ENCODE data around the gene CD209.
"Not testable (repeated sequence)": the region's sequence is repeated elsewhere in the genome, so short reads cannot be mapped to it uniquely, and the experiment has no call there.

Gene CD209, protein sequence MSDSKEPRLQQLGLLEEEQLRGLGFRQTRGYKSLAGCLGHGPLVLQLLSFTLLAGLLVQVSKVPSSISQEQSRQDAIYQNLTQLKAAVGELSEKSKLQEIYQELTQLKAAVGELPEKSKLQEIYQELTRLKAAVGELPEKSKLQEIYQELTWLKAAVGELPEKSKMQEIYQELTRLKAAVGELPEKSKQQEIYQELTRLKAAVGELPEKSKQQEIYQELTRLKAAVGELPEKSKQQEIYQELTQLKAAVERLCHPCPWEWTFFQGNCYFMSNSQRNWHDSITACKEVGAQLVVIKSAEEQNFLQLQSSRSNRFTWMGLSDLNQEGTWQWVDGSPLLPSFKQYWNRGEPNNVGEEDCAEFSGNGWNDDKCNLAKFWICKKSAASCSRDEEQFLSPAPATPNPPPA

DNA sequence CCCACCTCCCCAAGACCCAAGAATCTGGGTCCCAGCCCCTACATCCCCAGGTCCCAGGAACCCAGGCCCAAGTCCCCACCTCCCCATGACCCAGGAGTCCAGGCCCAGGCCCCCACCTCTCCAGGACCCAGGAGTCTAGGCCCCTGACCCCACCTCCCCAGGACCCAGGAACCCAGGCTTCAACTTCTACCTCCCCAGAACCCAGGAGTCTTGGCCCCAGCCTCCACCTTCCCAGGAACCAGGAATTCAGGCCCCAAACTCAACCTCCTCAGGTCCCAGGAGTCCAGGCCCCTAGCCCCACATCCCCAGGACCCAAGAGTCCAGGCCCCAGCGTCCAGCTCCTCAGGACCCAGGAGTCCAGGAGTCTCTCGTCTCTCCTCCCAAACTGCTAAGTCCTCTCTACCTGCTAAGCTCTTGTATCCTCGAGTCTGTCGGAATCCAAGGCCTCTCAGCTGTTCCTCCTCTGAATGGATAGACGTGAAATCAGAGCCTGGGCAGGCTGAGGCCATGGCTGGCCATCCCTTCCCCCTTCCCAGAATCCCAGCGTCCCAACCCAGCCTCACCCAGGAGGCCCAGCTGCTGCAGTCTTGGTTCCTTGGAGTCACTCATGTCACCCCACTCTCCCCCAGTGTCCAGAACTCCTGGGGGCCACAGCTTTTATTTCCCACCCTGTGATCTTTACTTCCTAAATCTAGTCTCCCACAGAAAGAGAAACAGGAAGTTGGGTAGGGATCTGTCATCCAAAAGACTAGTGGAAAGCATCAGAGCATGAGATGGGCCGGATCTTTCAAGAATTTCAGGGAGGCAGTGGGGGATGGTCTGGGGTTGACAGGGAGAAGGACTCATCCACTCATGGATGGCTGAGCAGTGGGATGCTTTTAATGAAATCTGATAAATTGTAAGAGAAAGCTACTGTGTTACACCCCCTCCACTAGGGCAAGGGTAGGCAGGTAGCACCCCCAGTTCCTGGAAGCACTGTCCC, at the start of gene CD209:
Gene CD209 (minus strand): TSS at position 632 of the 982 bp plus-strand sequence. CDS start 23 bp downstream, at position 609.
- no peak for DNase-seq

DNA sequence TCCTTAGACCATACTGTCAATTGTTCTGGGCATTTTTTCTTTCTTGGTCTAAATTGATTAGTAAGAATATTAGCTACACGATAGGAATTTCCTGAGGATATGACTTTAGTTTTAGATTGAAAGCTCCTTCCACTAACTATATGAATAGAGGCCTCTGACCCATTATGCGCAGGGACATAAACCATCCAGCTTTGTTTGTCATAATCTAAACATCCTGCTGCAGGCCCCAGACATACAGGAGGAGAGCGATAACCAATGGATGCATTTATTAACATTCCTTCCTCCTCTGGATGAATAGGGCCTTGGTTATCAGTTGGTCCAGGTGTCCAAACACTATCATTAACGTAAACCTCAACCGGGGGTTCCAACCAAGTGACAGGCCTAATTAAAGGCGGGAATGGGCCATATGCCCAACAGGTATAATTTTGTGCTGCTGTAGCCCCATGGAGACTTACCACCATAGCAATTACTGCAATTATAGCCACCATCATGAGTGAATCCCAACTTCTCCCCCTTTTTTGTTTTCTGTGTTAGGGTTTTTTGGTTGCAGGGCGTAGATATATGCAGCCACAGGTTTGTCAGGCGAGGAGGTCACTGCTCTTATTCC, 48.3 kb upstream of the CD209 start:
- no peak for DNase-seq

DNA sequence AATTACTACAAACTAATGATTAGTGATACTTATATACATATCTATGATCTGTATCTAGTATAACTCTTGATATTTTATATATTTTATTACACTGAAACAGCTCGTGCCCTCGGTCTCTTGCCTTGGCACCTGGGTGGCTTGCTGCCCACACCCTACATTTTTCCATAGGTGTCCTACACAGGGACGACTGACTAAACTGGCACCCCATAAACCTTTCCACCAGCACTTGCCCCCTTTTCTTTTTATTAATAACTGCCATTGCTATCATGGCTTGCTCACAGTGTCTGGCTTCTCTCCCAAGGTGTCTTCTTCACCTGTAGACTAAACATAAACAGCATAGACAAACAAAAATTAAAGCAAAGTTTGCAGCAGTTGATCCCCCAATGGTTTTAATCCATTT, 46.2 kb upstream of the CD209 start:
- DNase-seq: no peak

DNA sequence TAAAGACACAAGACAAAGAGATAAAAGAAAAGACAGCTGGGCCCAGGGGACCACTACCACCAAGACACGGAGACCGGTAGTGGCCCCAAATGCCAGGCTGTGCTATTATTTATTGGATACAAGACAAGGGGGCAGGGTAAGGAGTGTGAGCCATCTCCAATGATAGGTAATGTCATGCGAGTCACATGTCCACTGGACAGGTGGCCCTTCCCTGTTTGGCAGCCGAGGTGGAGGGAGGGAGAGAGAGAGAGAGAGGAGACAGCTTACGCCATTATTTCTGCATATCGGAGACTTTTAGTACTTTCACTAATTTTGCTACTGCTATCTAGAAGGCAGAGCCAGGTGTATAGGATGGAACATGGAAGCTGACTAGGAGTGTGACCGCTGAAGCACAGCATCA, 45.4 kb upstream of the CD209 start:
- not testable (repeated sequence) for DNase-seq

DNA sequence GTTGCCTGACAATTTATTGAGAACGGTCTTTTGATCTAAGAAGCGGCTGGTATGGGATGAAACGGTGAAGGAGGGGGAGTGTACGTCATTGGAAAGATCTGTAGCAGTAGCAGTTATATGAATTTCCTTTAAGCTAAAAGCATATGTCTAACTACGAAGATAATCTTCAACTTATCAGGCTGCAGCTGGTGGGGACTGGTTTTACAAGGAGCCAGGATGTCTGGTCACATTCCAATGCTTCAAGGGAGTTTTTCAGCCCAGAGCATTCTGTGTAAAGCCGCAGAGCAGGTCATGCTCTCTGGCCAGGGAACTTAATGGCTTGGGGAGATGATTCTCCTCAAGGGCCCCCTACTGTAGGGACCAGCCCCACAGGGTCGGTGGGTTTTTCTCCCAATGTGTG, 44.9 kb upstream of the CD209 start:
- no peak for DNase-seq

DNA sequence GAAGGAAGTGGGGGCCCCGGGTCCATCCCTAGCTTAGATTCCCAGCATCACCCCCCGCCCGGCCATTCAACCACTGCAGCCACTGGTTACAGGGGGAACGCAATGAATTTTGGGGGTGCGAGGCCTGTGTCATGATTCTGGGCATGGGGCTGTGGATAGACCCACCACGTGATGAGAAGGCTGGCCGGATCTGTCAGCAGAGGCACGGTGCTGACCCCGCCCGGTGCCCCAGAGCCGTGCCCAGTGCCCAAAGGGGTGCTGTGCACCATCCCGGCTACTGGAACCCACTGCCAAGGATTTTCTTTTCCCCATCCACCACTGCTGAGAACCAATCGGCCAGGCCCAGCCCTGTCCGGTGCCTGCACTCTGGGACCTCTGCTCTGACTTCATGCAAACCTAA, 43.1 kb upstream of the CD209 start:
- no peak for DNase-seq

DNA sequence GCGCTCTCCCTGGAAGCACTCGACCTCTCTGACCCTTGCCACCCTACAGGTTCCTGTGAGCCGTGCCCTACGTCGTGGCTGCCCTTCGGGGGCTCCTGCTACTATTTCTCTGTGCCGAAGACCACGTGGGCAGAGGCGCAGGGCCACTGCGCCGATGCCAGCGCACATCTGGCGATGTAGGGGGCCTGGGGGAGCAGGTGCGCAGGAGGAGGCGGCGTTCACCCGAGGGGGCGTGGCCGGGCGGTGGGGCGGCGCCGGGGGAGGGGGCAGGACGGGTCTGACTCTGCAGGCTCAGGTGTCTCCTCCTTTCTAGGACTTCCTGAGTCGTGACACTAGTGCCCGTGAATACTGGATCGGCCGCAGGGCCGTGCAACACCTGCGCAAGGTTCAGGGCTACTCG, 42.1 kb upstream of the CD209 start:
- peak; percentile 68 for DNase-seq

DNA sequence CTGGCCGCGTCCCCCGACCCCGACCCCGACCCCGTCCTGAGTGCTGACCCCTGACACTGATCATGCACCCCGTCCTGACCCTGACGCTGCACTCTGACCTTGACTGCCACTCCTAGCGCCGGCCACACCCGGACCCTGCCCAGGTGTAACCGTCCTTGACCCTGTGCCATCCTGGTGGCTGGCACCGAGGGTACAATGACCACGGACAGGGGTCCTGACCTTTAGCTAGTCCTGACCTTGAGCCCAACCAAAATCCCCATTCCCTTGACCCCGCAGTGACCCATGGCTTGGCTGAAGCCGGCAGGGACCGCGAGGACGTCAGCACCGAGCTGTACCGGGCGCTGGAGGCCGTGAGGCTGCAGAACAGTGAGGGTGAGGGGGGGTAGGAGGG, 41.6 kb upstream of the CD209 start:
- DNase-seq: no peak

DNA sequence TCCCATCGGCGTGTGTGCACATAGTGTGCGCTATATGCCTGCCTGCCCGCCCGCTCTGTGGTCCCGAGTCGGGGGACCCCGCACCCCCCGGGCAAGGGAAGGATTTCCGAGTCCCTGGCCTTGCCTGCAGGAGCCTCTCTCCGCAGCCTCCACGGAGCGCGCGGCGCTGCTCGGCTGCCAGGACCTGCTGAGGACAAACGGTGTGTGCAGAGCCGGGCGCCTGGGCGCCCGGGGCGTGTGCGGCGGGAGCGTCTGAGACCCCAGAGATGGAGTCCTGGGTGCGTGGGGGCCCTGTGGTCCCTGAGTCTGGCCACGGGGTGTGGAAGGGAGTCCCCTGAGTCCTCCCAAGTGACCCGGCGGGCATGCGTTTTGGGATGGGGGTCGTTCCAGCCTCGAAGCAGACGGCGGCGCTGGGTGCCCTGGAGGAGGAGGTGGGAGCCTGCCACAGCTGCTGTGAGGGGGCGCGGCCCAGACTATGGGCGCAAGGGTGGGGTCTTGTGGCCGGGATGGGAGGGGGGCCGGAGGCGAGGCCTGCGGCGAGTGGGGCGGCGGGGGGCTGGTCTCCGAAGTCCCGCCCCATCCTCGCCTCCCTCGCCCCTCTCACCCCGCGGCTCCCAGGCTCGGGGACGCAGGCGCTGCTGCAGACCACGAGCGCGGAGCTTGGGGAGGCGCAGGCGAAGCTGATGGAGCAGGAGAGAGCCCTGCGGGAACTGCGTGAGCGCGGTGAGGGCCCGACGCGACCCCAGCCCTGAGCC, 41.0 kb upstream of the CD209 start:
- peak; percentile 7 for DNase-seq

DNA sequence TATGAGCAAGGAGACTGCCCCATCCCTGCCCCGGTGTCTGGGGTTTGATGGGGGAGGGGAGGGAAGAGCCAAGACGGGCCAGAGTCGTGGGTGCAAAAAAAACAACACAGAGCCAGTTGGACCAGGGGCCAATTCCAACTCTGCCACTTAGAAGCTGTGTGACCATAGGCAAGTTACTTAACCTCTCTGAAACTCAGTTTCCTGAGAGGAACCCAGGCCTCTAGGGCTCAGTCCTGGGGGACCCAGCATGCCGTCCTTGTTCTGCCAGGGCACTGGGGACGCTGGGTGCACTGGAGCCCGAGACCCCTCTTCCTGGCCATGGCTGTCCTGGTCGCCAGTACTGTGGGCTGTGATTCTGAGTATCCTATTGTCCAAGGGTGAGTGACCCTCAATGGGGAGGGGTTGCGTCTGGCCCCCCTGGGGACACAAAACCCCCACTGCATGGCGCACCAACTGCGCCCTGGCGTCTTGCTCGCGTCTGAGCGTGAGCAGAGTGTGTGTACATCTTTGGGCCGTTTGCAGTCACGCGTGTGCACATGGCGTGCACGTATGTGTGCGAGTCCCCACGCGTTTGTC, 40.4 kb upstream of the CD209 start:
- no peak for DNase-seq

DNA sequence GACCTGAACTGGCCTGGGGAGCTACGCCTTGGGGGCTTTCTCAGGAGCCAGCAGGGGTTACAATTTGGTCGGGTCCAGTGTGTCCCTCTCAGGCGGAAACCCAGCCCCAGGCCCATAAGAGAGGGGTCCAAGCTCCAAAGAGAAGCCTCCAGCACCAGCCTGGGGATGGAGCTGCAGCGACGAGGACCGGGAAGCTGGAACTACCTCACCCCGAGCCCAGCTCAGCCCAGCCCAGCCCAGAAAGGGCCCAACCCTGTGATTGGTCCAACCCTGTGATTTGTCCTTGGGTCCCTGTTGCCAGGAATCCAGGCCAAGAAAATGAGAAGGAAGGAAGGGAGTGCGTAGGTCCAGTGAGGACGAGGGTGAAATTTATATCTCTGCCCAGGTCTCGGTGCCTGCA, 39.8 kb upstream of the CD209 start:
- no peak for DNase-seq

DNA sequence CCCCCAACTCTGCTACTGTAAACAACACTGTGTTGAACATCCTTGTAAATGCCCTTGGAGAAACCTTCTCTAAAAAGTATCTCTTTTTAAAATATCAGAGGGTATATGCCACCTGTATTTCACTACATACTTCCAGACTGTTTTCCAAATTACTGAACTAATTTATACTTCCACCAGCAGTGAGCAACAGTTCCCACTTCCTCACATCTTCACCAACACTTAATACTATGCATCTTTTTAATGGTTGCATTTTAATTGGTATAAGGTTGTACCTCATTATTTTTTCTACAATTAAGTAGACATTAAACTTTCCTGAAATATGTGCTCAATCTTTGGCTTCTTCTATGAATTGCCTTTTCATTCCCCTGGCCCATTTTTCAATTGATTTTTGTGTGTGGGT, 37.5 kb upstream of the CD209 start:
- no peak for DNase-seq

DNA sequence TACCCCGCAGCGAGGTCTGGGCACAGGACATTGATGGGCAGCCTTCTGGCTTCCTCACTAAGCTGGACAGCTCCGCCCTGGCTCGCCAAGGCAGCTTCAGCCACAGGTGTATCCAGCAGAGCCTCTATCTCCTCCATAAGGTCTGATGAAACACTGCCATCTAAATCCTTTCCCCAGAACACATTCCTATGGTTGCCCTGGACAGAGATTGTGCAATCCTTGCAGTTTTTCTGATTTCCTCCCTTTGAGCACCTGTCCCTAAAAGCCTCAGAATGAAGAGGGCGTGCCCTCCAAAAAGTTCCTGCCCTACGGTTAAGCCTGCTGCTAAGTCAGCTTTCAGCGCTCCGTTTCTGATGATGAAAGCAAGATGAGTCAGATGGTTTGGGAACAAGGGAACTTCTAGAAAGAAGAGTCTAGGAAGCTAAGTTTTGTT, 36.7 kb upstream of the CD209 start:
- no peak for DNase-seq

DNA sequence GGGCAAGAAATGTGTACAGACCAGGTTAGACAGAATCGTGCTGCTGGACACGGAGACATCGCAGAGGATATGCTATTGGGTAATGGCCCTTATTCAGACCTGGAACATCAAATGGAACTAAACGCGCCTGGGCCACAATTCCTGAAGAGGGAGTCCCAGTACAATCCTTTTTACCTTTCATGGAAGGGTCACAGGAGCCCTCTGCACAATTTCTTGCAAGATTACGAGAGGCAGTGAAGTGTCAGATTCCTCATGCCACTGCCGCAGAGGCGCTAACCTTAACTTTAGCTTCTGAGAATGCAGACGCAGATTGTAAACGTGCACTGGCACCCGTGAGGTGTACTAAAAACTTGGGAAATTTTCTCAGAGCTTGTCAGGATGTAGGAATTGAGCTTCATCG, 33.8 kb upstream of the CD209 start:
- no peak for DNase-seq

DNA sequence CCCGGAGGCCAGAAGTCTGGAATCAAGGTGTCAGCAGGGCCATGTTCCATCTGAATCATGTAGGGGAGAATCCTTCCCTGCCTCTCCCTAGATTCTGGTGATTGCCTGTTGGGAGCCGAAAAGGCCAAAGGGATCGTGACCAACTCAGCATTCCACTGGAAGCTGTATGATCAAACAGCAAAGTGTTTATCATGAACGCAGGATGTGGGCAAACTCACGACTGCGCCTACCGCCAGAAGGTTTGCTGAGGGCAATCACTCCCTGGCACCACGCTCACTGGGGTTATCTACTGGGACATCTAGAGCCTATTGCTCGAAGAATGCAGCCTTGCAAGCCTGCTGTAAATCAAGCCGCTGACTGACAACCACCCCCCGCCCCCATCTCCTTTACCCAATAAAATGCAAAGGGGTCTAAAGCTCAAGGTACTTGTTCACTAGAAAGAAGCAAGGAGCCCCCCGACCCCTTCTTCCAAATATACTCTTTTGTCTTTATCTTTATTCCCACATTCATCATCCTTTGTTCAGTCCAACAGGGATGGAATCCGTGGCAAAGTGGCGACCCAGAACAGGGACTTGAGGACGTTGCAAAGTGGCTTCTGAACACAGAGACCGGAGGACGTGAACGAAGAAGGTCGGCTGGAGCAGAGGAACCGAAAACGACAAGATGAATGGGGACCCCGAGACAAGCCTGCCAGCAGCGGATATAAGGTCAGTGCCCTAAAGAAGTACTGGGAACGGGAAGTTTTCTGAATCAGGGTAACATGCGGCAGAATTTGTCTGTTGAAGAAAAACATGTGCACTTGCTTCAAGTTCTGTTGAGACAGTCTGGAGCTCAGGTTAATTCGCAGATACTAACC, 32.5 kb upstream of the CD209 start:
- no peak for DNase-seq

DNA sequence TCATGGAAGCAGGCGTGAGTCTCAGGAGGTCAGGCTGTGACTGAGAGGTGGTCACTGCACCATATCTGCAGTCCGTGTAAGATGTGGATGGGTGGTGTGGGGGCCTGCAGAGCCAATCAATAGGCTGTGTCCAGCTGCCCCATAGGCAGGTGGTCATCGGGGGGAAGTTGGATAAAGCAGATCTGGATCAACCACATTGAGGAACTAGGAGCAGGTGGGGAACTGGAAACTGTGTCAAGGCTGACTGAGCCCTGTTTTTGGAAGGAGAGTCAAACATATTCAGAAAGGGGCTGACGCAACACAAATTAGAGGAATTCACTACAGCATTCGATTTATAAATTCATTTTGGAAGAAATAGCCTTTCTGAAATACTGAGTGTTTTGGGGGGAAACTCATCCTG, 30.7 kb upstream of the CD209 start:
- DNase-seq: no peak

DNA sequence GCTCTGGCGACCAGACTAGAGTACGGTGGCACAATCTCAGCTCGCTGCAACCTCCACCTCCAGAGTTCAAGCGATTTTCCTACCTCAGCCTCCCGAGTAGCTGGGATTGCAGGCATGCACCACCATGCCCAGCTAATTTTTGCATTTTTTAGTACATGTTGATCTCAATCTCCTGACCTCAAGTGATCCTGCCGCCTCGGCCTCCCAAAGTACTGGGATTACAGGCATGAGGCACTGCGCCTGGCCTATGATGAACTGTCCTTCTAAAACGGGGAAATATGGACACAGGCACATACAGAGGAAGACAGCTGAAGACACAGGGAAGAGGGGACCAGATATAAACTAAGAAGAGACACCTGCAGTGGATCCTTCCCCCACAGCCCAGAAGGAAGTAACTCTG, 28.4 kb upstream of the CD209 start:
- no peak for DNase-seq

DNA sequence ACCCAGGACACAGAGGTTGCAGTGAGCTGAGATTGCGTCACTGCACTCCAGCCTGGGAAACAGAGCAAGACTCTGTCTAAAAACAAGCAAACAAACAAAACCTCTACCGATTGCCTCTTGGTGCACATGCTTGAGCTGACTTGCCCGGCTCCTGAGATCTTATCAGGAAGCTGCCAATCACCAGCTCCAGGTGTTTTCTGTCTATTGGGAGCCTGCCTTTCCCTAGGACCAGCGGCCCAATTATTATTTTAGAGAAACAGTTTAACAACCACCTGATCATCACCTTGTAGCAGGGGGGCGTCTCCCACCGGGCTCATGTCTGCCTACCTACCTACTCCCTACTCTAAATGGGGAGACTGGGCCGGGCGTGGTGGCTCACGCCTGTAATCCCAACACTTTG, 26.5 kb upstream of the CD209 start:
- DNase-seq: no peak

DNA sequence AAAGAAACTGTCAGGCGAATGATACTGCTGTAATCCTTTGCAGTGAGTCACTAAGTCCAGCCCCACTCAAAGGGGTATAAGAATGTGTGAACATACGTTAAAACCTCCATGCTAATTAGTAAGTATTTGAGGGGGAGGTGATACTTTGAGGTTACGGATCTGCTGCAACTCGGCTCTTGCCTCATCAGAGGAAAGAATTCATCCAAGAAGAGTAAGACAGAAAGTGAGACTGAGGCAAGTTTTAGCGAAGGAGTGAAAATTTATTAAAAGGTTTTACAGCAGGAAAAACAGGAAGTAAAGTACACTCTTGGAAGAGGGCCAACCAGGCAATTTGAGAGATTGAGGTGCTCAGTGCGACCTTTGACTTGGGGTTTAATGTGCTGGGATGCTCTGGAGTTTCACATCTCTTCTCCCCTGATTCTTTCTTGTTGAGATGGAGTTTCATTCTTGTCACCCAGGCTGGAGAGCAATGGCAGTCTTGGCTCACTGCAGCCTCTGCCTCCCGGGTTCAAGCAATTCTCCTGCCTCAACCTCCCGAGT, 25.5 kb upstream of the CD209 start:
- peak; percentile 37 for DNase-seq

DNA sequence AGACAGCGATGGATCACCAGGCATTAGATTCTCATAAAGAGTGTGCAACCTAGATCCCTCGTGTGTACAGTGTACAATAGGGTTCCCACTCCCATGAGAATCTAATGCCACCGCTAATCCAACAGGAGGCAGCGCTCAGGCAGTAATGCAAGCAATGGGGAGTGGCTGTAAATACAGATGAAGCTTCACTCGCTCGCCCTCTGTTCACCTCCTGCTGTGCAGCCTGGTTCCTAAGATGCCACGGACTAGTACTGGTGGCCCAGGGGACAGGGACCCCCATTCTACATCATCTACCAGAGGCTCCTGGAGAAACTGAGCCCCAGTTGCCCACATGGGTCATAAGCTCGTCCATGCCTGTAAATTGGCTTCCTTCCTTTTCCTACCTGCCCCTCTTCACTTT, 23.7 kb upstream of the CD209 start:
- DNase-seq: no peak

DNA sequence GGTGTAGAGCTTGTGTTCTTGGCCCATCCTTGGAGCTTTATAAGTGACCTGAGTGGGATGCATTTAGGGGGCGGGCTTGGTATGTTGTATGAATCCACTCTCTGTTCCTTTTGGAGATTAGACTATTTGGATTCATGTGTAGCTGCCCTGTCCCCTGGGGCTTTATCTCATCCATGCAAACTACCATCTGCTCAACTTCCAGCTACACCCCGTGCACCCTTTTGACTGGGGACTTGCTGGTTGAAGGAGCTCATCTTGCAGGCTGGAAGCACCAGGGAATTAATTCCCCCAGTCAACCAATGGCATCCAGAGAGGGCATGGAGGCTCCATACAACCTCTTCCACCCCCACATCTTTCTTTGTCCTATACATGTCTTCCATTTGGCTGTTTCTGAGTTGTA, 21.8 kb upstream of the CD209 start:
- DNase-seq: no peak
